ENCODE measurements around the gene TBR1. TPM values are rescaled to one million over a fixed set of nuclear protein-coding genes. Genes with fewer than 3 reads are reported as not detected.

Gene TBR1
- total RNA-seq, 2 donors from 2014 or later: 0.04 to 0.14 TPM

- peak; percentile 28 to 46 for ATAC-seq
- no peak overlapping the region for H3K27ac Mint-ChIP-seq
- peak in 1 of 2 donors; percentile 20 for DNase-seq (ENCODE audit: low spot score in 2 of 2)
- no peaks in the 10 kb centered on the region for H3K9me3 Mint-ChIP-seq
- H3K36me3 Mint-ChIP-seq: peaks cover 16 to 42% of the 10 kb centered on the region in 2 donors
These were observed 7.6 kb downstream of the TBR1 start for GRCh38 chr2:161423421-161424393.

DNA sequence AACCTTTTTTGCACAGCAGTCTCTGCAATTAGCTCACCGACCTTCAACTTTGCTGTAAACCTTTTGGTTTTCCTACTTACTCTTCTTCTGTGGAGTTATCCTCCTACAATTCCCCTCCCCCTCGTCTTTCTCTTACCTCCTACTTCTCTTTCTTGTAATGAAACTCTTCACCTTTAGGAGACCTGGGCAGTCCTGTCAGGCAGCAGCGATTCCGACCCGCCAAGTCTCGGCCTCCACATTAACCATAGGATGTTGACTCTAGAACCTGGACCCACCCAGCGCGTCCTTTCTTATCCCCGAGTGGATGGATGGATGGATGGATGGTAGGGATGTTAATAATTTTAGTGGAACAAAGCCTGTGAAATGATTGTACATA is 8.3 kb downstream of the TBR1 start:
- peaks cover 16 to 36% of the 10 kb centered on the region in 2 donors for H3K36me3 Mint-ChIP-seq
- no peaks in the 10 kb centered on the region for H3K9me3 Mint-ChIP-seq
- H3K27ac Mint-ChIP-seq: peak overlapping the region in 1 of 2 donors; percentile 67
- DNase-seq (ENCODE audit: low spot score in 2 of 2) (no peak), ATAC-seq (no peak)

- peaks cover 16 to 35% of the 10 kb centered on the region in 2 donors for H3K36me3 Mint-ChIP-seq
- DNase-seq (ENCODE audit: low spot score in 2 of 2) (no peak), ATAC-seq (no peak)
- no peaks in the 10 kb centered on the region for H3K9me3 Mint-ChIP-seq
- no peak overlapping the region for H3K27ac Mint-ChIP-seq
These were observed 9.0 kb downstream of the TBR1 start for GRCh38 chr2:161424891-161425727.

DNA sequence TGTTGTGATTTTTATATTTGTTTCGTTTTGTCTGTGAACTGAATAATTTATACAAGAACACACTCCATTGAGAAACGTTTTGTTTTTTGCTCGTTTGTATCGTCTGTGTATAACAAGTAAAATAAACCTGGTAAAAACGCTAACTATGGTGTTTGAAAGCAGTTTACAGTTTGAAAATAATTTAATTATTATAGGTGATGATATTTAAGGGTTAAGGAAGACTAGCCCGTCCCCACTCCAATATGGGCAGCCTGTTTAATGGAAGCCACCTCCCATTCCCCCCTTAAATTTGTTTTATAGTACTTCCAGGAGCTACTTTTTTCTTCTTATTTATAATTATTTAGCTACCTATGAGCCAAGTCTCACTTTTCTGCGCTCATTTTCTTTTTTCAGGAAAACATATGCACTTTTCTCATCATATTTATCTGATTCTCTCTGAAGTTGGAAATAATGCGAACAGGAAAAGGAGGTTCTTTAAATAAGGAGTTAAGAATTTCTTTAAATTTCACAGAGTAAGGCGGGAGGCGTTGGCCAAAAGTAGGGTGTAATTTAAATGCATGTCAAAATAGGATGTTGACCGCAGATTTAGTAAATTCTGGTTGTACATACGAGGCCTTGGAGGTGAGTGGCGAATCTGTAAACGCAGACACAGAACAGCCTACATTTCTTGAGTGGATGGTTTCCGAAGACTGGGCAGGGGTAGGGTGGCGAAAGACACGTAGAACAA is 9.8 kb downstream of the TBR1 start:
- Mint-ChIP-seq H3K36me3 (peaks cover 16 to 32% of the 10 kb centered on the region in 2 donors), H3K27ac (no peak overlapping the region), H3K9me3 (no peaks in the 10 kb centered on the region)
- ATAC-seq: no peak
- no peak for DNase-seq (ENCODE audit: low spot score in 2 of 2)

- DNase-seq (ENCODE audit: low spot score in 2 of 2) (no peak), ATAC-seq (no peak)
- Mint-ChIP-seq H3K36me3 (peaks cover 16 to 32% of the 10 kb centered on the region in 2 donors), H3K27ac (no peak overlapping the region), H3K9me3 (no peaks in the 10 kb centered on the region)
These were observed 10.4 kb downstream of the TBR1 start for GRCh38 chr2:161426455-161426921.

DNA sequence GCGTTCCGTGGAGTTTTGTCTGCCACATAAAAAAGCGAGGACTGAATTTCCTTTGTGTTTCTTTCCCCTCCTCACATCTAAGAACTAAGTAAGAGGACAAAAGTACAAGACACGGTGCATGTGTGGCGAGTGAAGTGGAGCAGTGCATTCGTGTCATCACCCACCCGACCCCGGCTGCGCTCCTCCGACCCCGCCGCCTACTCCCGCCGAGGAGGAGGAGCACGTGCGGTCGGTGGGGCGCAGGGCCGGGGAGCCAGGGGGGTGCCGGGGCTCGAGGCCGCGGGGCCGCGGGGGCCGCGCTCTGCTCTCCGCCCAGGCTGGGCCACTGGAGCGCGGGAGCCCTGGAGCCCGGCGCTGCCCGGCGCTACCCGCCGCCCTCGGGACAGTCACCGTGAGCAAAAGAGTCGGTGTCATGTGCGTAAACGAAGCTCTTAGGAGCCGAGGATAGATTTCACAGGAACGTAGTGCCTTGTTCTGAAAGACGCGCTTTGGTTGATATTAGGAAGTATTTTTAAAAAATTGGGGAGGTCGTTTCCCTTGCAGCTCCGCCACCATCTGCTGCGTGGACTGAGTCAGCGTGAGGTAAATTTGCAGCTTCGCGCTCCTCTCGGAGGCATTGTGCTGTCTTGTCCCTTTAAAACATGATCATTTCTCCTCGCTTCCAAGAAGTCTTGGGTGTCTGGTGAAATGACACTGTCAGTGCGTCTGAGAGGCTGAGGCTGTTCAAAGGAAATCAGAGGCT is 11.0 kb downstream of the TBR1 start:
- ATAC-seq (peak in 1 of 2 donors; percentile 31), DNase-seq (ENCODE audit: low spot score in 2 of 2) (peak in 1 of 2 donors; percentile 20)
- H3K36me3 Mint-ChIP-seq: peaks cover 16 to 26% of the 10 kb centered on the region in 2 donors
- H3K27ac Mint-ChIP-seq: peak overlapping the region in 1 of 2 donors; percentile 39
- no peaks in the 10 kb centered on the region for H3K9me3 Mint-ChIP-seq

GRCh38 chr2:161427664-161428587 is 11.8 kb downstream of the TBR1 start:
- ATAC-seq: no peak
- no peaks in the 10 kb centered on the region for H3K9me3 Mint-ChIP-seq
- DNase-seq (ENCODE audit: low spot score in 2 of 2): no peak
- peak overlapping the region in 1 of 2 donors; percentile 24 for H3K27ac Mint-ChIP-seq
- peaks cover 16 to 26% of the 10 kb centered on the region in 2 donors for H3K36me3 Mint-ChIP-seq

DNA sequence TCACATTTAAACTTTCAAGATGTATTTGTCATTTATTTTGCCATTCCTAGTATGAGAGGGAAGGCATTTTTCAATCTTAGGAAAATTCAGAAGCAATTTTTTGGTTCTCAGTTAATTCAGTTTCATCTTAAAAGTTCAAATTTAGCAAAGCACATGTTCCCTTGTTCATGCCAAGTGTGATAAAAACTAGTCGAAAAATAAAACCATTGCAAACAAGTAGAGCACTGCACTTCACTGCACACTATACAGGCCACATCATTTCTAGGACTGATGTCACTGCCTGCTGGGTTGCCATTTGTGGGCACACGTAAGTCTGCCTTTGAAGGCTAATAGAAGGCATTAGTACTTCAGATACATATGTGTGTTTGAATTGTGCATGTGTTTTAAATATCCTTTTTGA is 14.3 kb downstream of the TBR1 start:
- ATAC-seq (no peak), DNase-seq (ENCODE audit: low spot score in 2 of 2) (no peak)
- no peak overlapping the region for H3K27ac Mint-ChIP-seq
- H3K36me3 Mint-ChIP-seq: peaks cover 7 to 19% of the 10 kb centered on the region in 2 donors
- H3K9me3 Mint-ChIP-seq: no peaks in the 10 kb centered on the region

- peaks cover 6 to 12% of the 10 kb centered on the region in 2 donors for H3K36me3 Mint-ChIP-seq
- no peak overlapping the region for H3K27ac Mint-ChIP-seq
- no peak for ATAC-seq
- no peak for DNase-seq (ENCODE audit: low spot score in 2 of 2)
- no peaks in the 10 kb centered on the region for H3K9me3 Mint-ChIP-seq
These were observed 16.0 kb downstream of the TBR1 start for GRCh38 chr2:161432107-161432506.

DNA sequence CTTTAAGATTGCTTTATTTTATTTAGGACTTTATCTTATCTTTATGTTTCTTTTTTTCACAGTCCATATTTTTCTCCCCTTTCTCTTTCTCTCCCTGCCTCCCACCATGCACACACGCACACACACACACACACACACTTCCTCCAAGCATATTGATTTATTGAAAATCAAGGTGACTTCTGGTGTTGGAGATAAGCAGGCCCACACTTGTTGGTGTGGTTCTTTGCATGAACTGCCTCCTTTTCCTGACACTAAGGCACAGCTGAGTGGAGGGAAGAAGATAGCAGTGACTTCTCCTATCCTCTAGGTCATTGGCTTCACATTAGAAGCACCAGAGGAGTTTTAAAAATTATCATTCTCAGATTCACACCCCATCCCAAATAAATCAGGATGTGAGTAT is 18.0 kb downstream of the TBR1 start:
- Mint-ChIP-seq H3K9me3 (no peaks in the 10 kb centered on the region), H3K36me3 (peaks cover 0 to 6% of the 10 kb centered on the region in 2 donors), H3K27ac (no peak overlapping the region)
- DNase-seq (ENCODE audit: low spot score in 2 of 2): no peak
- ATAC-seq: no peak

DNA sequence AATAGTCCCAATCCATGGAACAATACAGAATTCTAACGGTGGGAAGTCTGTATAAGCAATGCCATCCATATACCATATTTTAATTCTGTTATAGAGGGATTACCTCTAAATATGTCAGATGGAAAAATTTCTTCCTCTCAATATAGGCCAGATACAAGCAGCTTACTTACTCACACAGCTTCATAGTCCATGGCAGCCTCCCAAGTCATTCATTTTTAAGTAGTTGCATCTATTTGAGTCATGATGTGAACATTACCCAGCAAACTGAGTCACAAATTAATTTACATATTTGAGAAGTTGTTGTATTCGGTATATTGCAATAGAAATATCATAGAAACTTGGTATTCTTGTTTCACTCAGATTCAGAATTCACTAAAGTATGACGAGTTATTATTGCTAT is 20.3 kb downstream of the TBR1 start:
- peaks cover 0 to 6% of the 10 kb centered on the region in 2 donors for H3K36me3 Mint-ChIP-seq
- DNase-seq (ENCODE audit: low spot score in 2 of 2): no peak
- no peaks in the 10 kb centered on the region for H3K9me3 Mint-ChIP-seq
- H3K27ac Mint-ChIP-seq: no peak overlapping the region
- ATAC-seq: no peak

GRCh38 chr2:161438598-161438997 is 22.5 kb downstream of the TBR1 start:
- peaks cover 0 to 6% of the 10 kb centered on the region in 2 donors for H3K36me3 Mint-ChIP-seq
- H3K9me3 Mint-ChIP-seq: no peaks in the 10 kb centered on the region
- no peak for DNase-seq (ENCODE audit: low spot score in 2 of 2)
- no peak for ATAC-seq
- H3K27ac Mint-ChIP-seq: no peak overlapping the region

- no peaks in the 10 kb centered on the region for H3K36me3 Mint-ChIP-seq
- DNase-seq (ENCODE audit: low spot score in 2 of 2) (no peak), ATAC-seq (no peak)
- no peak overlapping the region for H3K27ac Mint-ChIP-seq
- no peaks in the 10 kb centered on the region for H3K9me3 Mint-ChIP-seq
These were observed 29.0 kb downstream of the TBR1 start for GRCh38 chr2:161445097-161445496.

GRCh38 chr2:161448431-161448830 is 32.3 kb downstream of the TBR1 start:
- DNase-seq (ENCODE audit: low spot score in 2 of 2) (no peak), ATAC-seq (no peak)
- H3K36me3 Mint-ChIP-seq: no peaks in the 10 kb centered on the region

GRCh38 chr2:161471631-161472030 is 55.5 kb downstream of the TBR1 start:
- no peak overlapping the region for H3K27ac Mint-ChIP-seq
- ATAC-seq (no peak), DNase-seq (ENCODE audit: low spot score in 2 of 2) (no peak)
- no peaks in the 10 kb centered on the region for H3K9me3 Mint-ChIP-seq
- no peaks in the 10 kb centered on the region for H3K36me3 Mint-ChIP-seq

More at GRCh38 chr2:161448431-161448830, 32.3 kb downstream of the TBR1 start:
- Mint-ChIP-seq H3K27ac (no peak overlapping the region), H3K9me3 (no peaks in the 10 kb centered on the region)
